OCI-LY7 (cell line): Measurements from ENCODE around the gene SOX5. TPM values are rescaled to one million over a fixed set of nuclear protein-coding genes. Genes with fewer than 3 reads are reported as not detected.

Source experiments
- BruUV-seq: library from RNA; stranded (reverse); fragments of 400-500 nt; replicated peaks from 2 replicates; lab custom pipeline; 2021; lab: Mats Ljungman, UMichigan
- CTCF ChIA-PET: fragments of 300-600 bp; sonication (Branson Sonifier 250); formaldehyde crosslinking; loops from one replicate; lab custom pipeline; 2022; ENCODE audit warnings: antibody characterized with exemption; ENCODE audit not compliant: unreplicated experiment; lab: Charles Lee
- POLR2A ChIA-PET: fragments of 300-600 bp; sonication (Branson Sonifier 250); formaldehyde crosslinking; loops from one replicate; lab custom pipeline; 2022; ENCODE audit warnings: antibody characterized with exemption; lab: Charles Lee
- DNase-seq: peaks from one replicate; pipeline ENCODE4 v3.0.0-alpha.2; 2015; ENCODE audit warnings: low spot score
- H2AFZ ChIP-seq: fragments of 200-600 bp; sonication (generic), shearing (Covaris generic); 2 replicates; pipeline ENCODE4 v1.6.1; 2014; ENCODE audit warnings: mild to moderate bottlenecking, antibody characterized with exemption, low read length, moderate library complexity
- H3K27ac ChIP-seq: fragments of 200-600 bp; sonication (generic); 2 replicates; pipeline ENCODE4 v1.5.1; 2014; ENCODE audit warnings: mixed run types, low read depth, mild to moderate bottlenecking, moderate library complexity, low read length, inconsistent platforms; ENCODE audit not compliant: poor library complexity, severe bottlenecking
- H3K36me3 ChIP-seq: fragments of 200-600 bp; sonication (generic); 2 replicates; pipeline ENCODE4 v1.6.1; 2014; ENCODE audit warnings: mild to moderate bottlenecking, antibody characterized with exemption, low read length, moderate library complexity, mixed read lengths; ENCODE audit not compliant: insufficient read depth
- H3K4me1 ChIP-seq: fragments of 200-600 bp; sonication (generic); 2 replicates; pipeline ENCODE4 v1.5.1; 2014; ENCODE audit warnings: mild to moderate bottlenecking, low read length; ENCODE audit not compliant: insufficient read depth, poor library complexity, severe bottlenecking
- H3K4me2 ChIP-seq: fragments of 200-600 bp; sonication (generic); 2 replicates; pipeline ENCODE4 v1.6.1; 2014; ENCODE audit warnings: mild to moderate bottlenecking, low read length
- H3K4me3 ChIP-seq: fragments of 200-600 bp; sonication (generic); 2 replicates; pipeline ENCODE4 v1.5.1; 2014; ENCODE audit warnings: mild to moderate bottlenecking, low read depth, low read length; ENCODE audit not compliant: poor library complexity, severe bottlenecking
- H3K79me2 ChIP-seq: fragments of 200-600 bp; sonication (generic); 2 replicates; pipeline ENCODE4 v1.6.1; 2016; ENCODE audit warnings: low read depth, mild to moderate bottlenecking, low read length, moderate library complexity, mixed read lengths; ENCODE audit not compliant: insufficient read depth
- H3K9me2 ChIP-seq: fragments of 200-600 bp; sonication (generic); 2 replicates; pipeline ENCODE4 v1.6.1; 2016; ENCODE audit warnings: mild to moderate bottlenecking, low read length, mixed read lengths; ENCODE audit not compliant: insufficient read depth
- H3K9me3 ChIP-seq: fragments of 200-600 bp; sonication (generic); 2 replicates; pipeline ENCODE4 v1.6.1; 2014; ENCODE audit warnings: mild to moderate bottlenecking, mixed run types, low read length, mixed read lengths
- H4K20me1 ChIP-seq: fragments of 200-600 bp; sonication (generic); 2 replicates; pipeline ENCODE4 v1.6.1; 2014; ENCODE audit warnings: mild to moderate bottlenecking, antibody characterized with exemption, low read length, moderate library complexity, mixed read lengths; ENCODE audit not compliant: insufficient read depth
- CTCF ChIP-seq: fragments of 200-600 bp; sonication (generic); conservative IDR thresholded peaks from 2 replicates; pipeline ENCODE4 v1.5.1; 2014; ENCODE audit warnings: mild to moderate bottlenecking, antibody characterized with exemption, low read length, moderate library complexity, mixed read lengths
- EZH2phosphoT487 ChIP-seq: fragments of 200-600 bp; sonication (generic); IDR thresholded peaks from 2 replicates; pipeline ENCODE4 v1.6.1; 2018; ENCODE audit warnings: low read depth, borderline replicate concordance, mild to moderate bottlenecking, mixed run types, antibody characterized with exemption, low read length, moderate library complexity, mixed read lengths
- intact Hi-C: fragments of 100-400 bp; cut with micrococcal nuclease; formaldehyde crosslinking; loops from one replicate; pipeline ENCODE4 v1.10.0; 2022; ENCODE audit not compliant: unreplicated experiment
- total RNA-seq, 2 experiments: library from RNA; depleted of rRNA in 1 of 2; stranded (reverse); fragments of >200 nt in 1 of 2; shearing (Covaris generic) in 1 of 2; gene quantifications; 2 replicates each; pipeline ENCODE4 v1.2.3, GENCODE V29; 2014 to 2022

Gene SOX5
- total RNA-seq, 2 experiments from 2014 or later = 0.16 TPM; not detected in 1

- CTCF ChIA-PET = no interaction called here
- no TSS peak for BruUV-seq
- Histone ChIP-seq H3K9me2 (no peaks in the 10 kb centered on the region), H4K20me1 (no peaks in the 10 kb centered on the region), H3K4me1 (no peaks in the 10 kb centered on the region), H3K9me3 (no peaks in the 10 kb centered on the region), H3K36me3 (no peaks in the 10 kb centered on the region), H2AFZ (no peak overlapping the region), H3K79me2 (no peaks in the 10 kb centered on the region), H3K4me2 (no peak overlapping the region), H3K27ac (no peak overlapping the region), H3K4me3 (no peak overlapping the region)
- no peak for DNase-seq
- intact Hi-C loops = no loop called here
- TF ChIP-seq CTCF = no peak
- no peak for TF ChIP-seq EZH2phosphoT487
- POLR2A ChIA-PET = no interaction called here
Measured at GRCh38 chr12:23681237-23681636, 268.2 kb downstream of the SOX5 start.

- no TSS peak for BruUV-seq
- H3K4me3 ChIP-seq = no peak overlapping the region
- ChIA-PET CTCF (no interaction called here), POLR2A (no interaction called here)
- H3K4me1 ChIP-seq = no peaks in the 10 kb centered on the region
- H3K79me2 ChIP-seq = no peaks in the 10 kb centered on the region
- H3K9me2 ChIP-seq = no peaks in the 10 kb centered on the region
- H3K9me3 ChIP-seq = no peaks in the 10 kb centered on the region
- no peak overlapping the region for H3K27ac ChIP-seq
- intact Hi-C loops = no loop called here
- no peak for DNase-seq
- no peak overlapping the region for H3K4me2 ChIP-seq
- TF ChIP-seq EZH2phosphoT487 (no peak), CTCF (no peak)
- no peaks in the 10 kb centered on the region for H4K20me1 ChIP-seq
- H2AFZ ChIP-seq = no peak overlapping the region
- H3K36me3 ChIP-seq = no peaks in the 10 kb centered on the region
Measured at GRCh38 chr12:23674064-23674463, 275.4 kb downstream of the SOX5 start.

- Histone ChIP-seq H3K27ac (no peak overlapping the region), H3K4me2 (no peak overlapping the region), H3K9me3 (no peaks in the 10 kb centered on the region), H2AFZ (no peak overlapping the region), H3K4me1 (no peaks in the 10 kb centered on the region), H3K36me3 (no peaks in the 10 kb centered on the region), H4K20me1 (no peaks in the 10 kb centered on the region), H3K4me3 (no peak overlapping the region), H3K9me2 (no peaks in the 10 kb centered on the region), H3K79me2 (no peaks in the 10 kb centered on the region)
- no TSS peak for BruUV-seq
- CTCF ChIA-PET = no interaction called here
- no peak for DNase-seq
- no peak for TF ChIP-seq EZH2phosphoT487
- TF ChIP-seq CTCF = no peak
- POLR2A ChIA-PET = no interaction called here
- intact Hi-C loops = no loop called here
Measured at GRCh38 chr12:23671881-23672280, 277.6 kb downstream of the SOX5 start.
